Liver (tissue), 3 donors: ENCODE data around the gene PELI1.

Source experiments
- CTCF ChIP-seq: fragments of 150-350 bp; IDR thresholded peaks from 2 replicates; pipeline ENCODE4 v1.5.1; 2017; ENCODE audit warnings: improper control_type of control experiment, low read depth, low read length; ENCODE audit not compliant: missing input control
- RAD21 ChIP-seq, 2 donors: IDR thresholded peaks; 2 replicates each; pipeline ENCODE4 v1.6.1; 2016; ENCODE audit warnings: antibody characterized with exemption in 2 of 2, mild to moderate bottlenecking in 2 of 2
- YY1 ChIP-seq: IDR thresholded peaks from 2 replicates; pipeline ENCODE4 v1.6.1; 2016; ENCODE audit warnings: antibody characterized with exemption, mild to moderate bottlenecking
- donor health status: healthy.
- donor health status: healthy.

DNA sequence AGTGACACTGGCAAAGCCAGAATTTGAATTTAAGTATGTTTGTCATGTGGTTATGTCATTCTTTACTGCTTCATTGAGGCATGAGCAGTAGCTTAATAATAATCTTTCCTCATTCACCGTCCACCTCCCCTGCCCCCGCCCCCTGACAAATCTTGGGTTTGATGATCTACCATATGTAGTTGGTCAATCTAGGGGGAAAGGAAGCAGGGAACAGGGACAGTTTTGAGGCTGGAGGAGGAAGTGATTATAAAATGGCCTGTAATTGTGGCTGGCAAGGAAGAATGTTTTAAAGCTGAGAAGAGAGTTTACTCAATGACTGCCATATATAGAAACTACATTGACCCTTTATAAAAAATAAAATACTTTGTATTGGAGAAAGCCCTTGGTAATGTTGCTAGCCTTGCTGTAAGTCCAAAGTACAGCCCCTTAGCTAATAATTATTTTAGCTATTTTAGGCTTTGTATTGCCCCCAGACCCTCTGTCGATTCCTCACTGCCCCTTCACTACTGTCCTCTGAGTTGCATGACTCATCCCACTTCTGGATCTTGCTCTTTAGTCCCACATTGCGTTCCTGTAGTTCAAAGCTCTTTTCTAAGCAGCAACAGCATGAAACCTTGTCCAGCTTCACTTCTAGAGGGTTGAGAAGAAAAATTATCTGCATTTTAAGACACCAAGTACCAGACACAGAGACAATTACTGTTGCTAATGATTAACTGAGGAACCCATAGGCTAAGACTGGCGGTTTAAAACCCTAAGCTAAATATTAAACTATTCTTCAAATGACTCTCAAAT lies 38.4 kb downstream of the PELI1 start:
- TF ChIP-seq CTCF (no peak), RAD21 (IDR thresholded peaks at IDR 0.05) (peak in 1 of 2 donors; percentile 12), YY1 (no peak)
